HS-27A (cell line): ENCODE measurements around the gene INSC.
A peak's percentile ranks its signal among the peaks of the same experiment; 100 is the strongest.

Source experiments
- DNase-seq: peaks from one replicate; pipeline ENCODE4 v3.0.0-alpha.2; 2012; ENCODE audit warnings: low read depth, missing footprints

Gene INSC

DNA sequence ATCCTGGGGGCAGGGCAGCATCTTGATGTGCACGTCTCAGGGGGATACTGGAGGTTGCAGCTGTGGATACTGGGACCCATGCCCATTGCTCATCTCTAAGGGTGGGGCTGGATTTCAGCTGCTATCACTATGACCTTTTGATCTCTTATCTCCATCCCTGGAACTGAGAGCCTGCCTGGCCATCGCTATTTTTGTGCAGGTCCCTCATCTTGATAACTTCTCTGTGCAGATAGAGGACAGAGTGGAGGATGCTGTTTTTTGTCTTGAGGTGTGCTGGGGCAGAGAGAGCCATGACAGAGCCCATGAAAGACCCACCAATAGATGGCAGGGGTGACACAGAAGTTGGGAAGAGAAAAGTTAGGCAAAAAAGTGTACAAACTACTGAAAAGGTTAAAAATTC lies 5.1 kb upstream of the INSC start:
- DNase-seq = no peak

DNA sequence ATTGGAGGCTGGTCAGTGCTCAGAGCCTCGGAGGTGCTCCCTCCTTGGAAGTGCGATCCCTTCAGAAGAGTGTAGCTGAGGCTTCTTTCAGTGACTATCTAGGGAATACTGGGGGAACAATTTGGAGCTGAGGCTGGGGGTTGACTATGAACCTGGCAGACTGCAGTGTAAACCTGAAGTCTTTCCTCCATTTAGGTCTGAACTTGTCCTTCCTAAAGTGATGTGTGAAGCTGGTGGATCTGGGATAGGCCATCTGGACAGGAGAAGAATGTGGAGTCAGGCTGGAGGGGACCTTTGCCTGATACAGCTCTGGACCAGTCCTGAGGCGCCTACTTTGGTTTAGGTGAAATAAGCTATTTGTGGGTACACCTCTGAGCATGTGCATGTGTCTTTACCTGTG lies 3.5 kb upstream of the INSC start:
- no peak for DNase-seq

DNA sequence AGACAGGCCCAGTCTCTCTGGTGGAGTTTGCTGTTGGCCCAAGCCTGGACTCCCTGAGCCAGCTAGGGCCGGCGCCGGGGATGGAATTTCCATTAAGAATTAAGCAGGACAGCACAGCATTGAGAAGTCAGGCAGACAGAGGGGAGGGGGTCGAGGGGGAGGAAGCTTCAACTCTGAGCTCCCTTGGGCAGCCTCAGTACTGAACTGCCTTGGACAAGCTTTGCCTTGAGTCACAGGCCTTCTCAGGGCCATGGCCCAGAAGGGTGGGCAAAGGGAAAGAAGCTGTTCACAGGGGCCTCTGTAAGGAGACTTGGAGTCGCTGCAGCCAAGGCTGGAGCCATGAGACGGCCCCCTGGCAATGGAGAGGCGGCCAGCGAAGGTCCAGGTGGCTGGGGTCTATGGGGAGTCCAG lies 2.6 kb upstream of the INSC start:
- DNase-seq = no peak

DNA sequence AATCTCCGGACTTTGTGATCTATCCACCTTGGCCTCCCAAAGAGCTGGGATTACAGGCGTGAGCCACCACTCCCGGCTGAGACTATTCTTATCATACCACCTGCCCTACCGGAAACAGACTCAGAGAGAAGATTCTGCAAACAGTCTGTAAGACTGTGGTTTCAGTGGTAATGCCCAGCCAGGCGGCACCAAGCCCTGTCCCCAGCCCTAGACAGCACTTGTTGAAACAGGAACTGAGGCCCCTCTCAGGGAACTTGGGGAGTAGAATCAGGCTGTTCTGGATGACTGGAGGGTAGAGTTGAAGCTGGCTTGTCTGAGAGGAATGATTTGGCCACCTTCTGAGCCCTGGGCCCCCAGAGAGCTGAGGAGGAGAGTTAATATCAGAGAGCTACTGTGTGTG lies 1.3 kb upstream of the INSC start:
- no peak for DNase-seq

DNA sequence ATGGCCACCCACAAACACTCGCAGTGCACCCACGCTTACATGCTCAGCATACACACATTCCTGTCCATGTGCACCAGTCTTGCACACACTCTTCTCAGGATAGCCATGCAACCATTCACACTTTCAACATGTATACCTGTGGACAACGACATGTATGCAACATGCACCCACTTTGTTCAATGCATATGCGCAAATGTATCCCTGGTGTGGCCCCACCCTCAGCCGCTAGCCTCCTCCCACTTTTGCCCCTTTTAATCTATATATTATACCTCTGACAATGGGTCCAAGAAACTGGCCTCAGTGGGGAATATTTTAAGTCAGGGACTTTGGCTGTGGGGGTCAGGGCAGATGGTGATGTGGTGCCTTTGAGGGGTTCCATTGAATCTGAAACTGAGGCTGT lies 963 bp downstream of the INSC start:
- DNase-seq = no peak

DNA sequence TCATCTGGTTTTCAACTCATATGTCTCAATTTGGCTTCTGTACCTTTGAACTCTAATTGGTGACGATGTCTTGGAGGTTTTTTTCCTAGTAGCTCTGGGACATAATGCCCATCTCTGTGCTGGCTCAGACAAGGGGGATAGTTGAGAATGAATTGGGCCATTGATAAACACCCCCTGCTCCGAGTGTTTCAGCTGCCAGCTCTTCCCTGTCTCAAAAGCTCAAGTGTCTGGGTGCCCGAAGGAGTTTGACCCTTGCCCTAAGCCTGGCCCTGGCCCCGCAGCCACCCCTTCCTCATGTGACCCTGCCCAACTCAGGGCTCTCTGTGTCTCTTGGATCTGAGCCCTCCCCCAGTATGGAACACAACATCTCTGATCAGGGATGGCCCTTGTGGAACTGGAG lies 3.0 kb downstream of the INSC start:
- no peak for DNase-seq

DNA sequence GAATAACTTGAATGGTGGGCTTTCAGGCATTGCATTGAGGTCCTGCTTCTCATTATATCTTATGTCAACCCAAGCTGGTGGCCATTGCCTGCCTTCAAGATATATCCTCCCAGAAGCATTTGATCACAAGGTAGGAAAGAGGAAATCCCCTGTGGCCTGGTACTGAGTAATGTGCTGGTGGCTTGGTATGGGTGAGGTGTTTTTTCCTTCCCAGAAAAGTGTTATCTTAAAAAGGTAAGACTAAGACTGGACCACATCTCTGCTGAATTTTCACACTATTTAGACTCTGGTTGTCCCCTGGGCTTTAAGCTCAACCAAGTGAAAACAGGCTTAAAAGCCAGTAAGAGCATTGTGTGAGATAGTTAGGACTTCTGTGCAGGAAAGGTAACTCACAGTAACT lies 3.7 kb downstream of the INSC start:
- no peak for DNase-seq

DNA sequence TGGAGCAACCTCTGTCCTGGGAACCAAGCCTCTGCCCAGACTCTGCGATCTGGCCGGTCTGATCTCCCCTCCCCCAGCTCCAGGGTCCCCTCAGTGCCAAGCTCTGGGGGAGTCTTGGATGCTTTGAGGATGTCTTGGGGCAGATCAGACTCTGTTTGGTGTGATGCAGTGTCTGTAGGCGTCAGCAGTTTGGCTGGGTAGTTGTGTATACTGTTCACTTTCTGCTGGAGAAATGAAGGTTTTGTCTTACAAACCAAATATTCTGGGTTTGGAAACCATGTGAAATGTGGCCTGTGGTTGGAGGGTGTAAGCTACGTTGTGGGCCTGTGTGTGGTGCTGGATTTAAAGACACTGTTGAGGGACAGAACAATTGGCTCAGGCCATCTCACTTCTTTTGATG lies 4.6 kb downstream of the INSC start:
- DNase-seq = no peak

DNA sequence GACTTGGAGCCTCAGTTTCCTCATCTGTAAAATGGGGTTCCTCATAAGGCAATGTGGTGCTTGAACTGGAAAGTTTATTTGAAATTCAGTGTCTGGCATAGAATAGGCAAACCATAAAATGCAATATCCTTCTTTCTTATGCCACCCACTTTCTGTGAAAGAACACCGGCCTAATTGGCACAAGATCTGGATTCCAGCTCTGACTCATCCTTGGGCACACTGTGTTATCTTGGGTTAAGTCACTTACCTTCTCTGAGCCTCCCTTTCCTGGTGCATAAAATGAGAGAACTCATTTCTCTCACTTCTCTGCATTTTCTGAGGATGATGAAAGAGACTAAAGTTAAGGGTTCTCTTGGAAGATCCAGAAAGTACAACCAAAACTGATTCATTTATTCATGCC lies 5.1 kb downstream of the INSC start:
- no peak for DNase-seq

DNA sequence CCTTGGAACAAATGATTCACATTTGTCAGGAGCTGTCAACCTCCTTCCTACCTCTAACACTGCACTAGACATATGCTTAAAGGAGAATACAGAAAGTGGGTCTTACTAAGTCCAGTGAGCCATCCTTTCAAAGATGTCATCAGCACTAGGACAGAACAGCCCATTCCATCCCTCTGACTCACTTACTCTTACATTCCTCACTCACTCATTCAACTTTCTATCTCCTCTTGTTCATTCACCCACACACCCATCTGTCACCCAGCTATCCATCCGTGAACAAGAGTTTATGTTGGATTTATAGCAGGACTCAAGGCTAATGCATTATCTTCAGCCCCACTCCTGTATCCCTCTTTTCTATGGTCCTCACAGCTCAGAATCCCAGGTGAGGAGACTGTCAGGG lies 9.1 kb downstream of the INSC start:
- peak; percentile 4 for DNase-seq

DNA sequence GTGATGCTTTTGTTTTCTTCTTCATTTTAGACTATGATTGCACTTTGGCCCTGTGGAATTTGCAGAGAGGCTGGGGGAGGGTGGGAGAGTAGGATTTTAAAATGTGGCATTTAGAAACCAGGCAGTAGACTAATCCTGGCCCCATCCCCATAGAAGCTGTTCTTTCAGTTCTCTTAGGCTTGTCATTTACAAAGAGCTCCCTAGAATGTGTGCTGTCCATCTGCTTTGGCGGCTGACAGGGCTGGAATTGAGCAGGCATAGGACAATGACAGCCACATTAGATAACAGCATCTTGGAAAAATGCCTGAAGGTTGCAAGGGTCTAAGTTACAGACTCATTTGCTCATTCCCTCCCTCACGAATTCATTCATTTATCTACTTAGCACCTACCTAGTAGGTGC lies 9.8 kb downstream of the INSC start:
- no peak for DNase-seq

DNA sequence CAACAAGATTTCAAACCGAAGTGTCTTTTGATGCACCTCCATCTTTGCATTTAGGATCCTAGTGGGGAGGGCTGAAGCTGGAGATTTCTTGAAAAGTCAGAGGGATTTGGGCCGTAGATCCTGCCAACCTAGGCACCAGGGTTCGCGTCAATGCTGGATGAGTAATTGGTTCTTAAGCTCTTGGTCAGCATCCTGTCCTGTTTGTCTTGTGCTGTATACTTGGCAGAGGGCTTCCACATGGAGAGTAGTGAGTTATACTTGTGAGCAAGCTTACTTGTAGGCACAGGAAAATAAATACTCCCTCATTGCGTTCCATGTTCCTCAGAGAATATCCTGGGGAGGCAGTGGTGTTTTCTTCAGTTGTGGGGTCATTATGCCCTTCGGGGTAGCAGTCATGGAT lies 12.6 kb downstream of the INSC start:
- DNase-seq = no peak

DNA sequence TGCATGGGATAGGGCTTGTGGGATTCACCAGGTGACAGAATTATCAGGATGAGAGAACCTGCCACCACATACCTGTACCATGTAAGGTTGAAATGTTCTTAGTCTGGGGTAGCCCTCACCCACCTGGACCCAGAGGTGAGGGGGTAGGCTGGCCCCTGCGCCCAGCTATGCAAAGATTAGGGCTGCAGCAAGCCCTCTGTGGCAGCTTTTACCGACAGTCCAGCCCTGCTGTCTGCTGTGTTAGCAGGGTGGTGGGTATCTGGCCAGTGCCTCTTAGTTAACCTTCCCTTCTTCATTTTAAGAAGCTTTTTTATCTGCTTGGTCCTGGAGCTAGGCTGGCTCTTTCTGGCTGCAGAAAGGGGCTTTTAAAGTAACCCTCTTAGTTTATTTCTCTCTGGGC lies 13.9 kb downstream of the INSC start:
- DNase-seq = no peak

DNA sequence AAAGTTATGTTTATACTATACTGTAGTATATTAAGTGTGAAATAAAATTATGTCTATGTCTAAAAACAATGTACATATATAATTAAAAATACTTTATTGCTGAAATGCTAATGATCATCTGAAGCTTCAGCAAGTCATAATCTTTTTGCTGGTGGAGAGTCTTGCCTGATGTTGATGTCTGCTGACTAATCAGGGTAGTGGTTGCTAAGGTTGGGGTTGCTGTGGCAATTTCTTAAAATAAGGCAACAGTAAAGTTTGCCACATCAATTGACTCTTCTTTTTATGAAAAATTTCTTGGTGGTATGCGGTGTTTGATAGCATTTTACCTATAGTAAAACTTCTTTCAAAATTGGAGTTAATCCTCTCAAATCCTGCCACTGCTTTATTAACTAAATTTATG lies 21.4 kb downstream of the INSC start:
- DNase-seq = no peak

DNA sequence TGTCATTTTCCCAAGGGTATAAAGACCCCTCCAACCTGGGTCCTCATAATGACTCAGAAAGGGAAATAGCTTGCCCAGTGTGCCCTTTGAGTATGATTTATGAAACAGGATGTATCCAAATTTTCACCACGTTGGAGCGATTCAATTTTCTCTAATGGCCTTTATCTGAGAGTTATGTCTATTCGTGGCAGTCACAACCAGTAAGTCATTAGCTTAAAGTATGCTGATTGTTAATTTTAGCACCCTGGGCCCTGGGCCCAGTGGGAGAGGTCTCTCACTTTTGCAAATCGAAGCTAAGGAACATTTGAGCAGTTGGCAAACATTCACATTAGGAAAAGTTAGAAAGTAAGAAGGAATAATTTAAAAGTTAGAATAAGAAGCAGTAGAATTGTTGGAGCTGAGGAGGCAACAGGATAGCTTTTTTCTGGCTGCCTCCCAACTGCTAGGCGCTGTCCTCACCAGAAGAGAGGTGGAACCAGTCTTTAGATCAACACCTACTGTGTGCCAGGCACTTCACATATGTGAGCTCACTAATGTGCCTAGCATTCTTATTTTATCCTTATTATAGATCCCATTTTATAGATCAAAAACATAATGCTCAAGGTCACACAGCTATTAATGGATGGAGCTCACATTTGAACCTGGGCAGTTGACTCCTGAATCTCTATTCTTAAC lies 24.5 kb downstream of the INSC start:
- DNase-seq = no peak

DNA sequence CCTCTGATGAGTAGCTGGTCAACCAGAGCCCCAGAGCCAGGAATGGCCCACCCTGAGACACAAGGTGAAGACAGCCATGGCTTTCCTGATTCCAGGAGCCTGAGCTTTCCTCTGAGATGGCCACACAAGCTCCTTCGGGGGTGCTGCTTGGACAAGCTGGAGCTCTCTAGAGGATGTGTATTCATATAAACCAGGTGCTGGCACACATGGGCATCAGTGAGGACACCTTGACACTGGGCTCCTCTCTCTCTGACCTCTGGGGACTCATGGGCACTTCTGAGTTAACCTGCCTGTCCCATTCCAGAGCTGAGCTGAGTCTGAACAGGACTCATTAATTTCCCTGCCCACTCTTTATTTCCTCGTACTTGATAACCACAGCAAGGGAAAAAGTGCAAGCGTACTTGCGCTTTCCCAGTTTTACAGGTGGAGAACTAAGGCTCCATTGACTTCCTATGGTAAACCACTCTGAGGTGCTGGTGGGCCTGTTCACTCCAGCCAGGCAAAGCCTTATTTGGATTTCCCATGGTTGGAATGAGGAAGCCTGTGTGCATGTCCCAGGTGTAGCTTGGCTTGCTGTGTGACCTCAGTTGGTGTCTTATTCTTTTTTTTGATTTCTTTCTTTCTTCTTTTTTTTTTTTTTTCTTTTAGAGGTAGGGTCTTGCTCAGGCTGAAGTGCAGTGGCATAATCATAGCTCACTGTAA lies 25.4 kb downstream of the INSC start:
- DNase-seq = no peak

DNA sequence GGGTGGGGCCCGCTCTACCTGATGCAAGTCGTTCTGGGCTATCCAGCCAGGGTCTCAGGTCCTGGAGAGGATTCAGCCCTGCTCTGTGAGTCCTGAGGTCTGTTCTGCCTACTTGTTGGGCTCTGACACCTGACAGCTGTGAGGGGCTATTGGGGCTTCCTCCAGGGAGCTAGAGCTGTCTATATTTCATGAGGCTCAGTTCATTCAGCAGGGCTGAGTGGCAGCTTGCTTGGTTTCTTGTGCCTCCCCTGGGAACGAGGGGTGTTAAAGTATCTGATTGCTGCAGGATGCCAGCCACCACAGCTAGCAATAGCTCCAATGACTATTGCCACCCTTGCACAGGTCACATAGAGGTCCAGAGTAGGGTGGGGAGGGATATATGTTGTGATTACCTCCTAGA lies 26.7 kb downstream of the INSC start:
- DNase-seq = no peak

DNA sequence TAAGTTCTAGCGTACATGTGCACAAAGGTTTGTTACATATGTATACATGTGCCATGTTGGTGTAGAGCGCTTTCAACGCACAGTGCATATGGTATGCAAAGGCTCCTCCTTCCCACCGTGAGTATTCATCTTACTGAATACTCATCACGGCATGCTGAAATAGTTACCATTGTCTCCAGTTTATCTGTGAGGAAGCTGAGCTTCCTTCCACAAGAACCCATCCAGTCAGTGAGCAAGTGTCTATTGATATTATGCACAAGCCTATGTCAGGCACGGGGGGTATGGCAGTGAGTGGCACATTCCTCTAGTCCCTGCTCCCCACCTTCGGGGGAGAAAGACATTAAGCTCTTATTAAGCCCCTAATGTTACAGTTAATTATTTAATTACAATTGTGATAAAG lies 28.1 kb downstream of the INSC start:
- no peak for DNase-seq

DNA sequence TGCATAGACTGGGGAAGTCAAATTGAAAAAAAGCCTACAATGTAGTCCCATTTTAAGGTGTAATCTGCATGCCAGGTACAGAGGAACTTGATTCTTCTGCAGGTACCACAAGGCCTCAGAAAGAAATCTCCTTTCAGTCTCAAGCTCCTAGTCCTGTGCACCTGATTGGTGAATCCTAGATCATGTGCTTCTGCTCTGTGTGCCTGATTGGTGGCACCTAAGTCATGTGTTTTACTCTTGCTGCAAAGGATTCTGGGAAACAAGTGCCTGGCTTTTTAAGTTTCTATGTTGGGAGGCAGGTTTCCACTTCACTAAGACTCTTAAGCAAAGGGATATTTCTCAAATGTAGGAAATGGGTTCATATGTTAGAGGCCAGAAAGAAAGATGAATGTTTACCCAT lies 29.1 kb downstream of the INSC start:
- no peak for DNase-seq

DNA sequence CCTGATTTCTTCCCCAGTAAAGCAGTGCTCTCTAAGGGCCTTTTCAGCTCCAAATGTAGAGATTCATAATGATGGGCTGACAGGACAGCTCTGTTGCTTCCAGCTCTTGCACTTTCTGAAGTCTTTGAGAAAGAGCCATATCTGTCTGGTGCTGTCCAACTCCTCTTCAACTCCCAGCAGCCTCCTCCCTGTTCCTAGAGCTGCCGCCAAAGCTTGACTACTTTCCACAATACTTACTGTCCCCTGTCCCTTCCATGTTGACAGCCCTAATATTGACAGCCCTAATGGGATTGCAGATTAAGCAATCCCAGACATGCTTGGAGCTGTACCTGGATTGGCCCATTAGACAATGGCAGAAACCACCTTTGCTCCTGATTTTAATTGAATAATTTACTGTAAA lies 29.6 kb downstream of the INSC start:
- no peak for DNase-seq

DNA sequence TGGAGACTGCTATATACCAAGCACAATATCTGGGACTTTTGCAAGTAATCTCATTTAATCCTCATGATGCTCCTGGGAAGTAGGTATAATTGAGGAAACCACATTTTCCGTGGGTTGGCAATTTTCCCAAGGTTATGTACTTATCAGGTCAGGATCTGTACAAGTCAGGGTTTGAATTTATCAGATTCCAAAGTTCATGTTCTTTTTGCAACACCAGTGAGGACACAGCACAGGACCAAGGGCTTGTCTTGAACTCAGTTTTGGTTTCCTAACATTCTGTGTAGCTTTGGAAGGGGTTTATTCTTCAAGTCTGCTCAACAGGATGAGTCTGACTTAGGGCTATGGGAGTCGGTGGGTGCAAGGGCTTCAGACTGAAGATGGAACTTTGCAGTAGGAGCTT lies 30.4 kb downstream of the INSC start:
- no peak for DNase-seq

DNA sequence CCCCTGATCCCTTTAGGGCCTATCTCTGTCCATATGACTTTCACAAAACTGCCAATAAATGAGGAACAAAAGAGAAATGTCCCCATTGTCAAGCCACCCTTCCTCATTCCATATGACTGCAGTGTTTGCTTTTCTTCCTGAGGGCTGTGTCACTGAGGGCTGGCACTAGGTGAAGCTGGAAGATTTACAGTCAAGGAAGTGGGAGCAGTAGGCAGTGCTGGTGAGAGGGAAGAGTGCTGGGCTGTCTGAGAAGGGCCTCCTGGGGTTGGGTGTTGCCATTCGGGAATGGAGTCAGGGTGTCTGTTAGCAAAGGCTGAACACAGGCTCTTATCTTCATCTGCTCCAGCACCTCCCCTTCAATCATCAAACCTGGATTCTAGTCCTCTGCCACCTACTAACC lies 30.9 kb downstream of the INSC start:
- DNase-seq = no peak

DNA sequence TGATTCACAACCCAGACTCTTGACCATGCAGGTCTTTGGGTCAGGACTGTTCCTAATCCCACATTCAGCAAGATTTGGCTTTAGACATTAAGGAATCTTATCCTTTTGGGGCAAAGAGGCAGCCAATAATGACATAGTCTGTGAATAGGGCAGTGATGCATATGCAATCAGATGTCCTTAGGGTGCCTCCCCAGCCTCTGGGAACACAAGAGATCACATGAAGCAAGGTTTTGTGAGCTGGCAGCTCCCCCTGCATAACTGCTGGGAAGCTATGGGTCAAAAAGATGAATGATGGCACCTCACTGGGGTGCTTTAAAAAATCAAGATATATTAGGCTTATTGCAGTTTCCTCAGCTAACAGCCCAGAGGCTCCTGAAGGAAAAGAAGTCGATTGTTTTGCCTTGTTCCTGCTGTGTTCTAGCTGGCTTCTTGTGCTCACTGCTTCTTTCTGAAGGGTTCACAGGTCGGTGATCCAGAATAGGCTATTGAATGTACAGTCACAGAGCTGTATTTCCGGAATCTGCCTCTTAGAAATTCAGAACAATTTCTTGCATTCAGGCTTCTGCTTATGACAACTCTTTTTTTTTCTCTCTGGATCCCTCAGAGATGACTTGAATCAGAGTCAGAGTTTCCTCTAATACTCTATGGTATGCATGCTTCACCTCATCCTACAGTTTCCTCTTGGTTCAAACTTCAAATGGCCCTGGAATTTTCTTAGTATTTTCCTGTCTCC lies 31.7 kb downstream of the INSC start:
- DNase-seq = no peak

DNA sequence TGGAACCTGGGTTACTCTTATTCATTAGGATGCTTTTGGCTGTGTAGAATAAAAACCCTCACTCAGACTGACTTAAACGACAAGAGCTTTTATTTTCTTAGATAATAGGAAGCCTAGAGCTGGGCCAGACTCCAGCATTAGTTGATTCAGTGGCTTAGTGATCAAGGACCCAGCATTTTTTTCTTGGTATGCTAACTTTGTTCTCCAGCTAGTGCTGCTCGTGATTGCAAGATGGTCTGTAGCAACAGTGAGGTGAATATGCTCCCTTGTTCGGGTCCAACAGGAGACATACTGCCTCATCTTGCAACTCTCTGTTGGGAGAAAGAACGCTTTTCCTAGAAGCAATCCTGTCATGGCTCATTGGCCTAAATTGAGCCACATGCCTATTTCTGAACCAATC lies 33.4 kb downstream of the INSC start:
- no peak for DNase-seq
